Activated naive CD8-positive, alpha-beta T cell treated with anti-CD3 and anti-CD28 coated beads, Interleukin-2, amount 50 U/mL, for 24 hours (primary cell): ENCODE data around the gene NPM1.
"Not testable (repeated sequence)": the region's sequence is repeated elsewhere in the genome, so short reads cannot be mapped to it uniquely, and the experiment has no call there.

Experiments used
- ATAC-seq: fragments of 150-1000 bp; cut with Tn5 transposase; one replicate; pipeline ENCODE4 v1.10.0; 2021
- DNase-seq: peaks from one replicate; pipeline ENCODE4 v3.0.0; 2021
- H3K27ac Mint-ChIP-seq: one replicate; pipeline ENCODE4 v1.8.0; 2021; ENCODE audit warnings: mild to moderate bottlenecking, mixed read lengths
- H3K27me3 Mint-ChIP-seq: one replicate; pipeline ENCODE4 v1.8.0; 2021; ENCODE audit warnings: mixed read lengths
- H3K36me3 Mint-ChIP-seq: one replicate; pipeline ENCODE4 v1.8.0; 2021; ENCODE audit warnings: low read depth, mixed read lengths
- H3K4me1 Mint-ChIP-seq: one replicate; pipeline ENCODE4 v1.8.0; 2021; ENCODE audit warnings: mixed read lengths
- H3K4me3 Mint-ChIP-seq: one replicate; pipeline ENCODE4 v1.8.0; 2021; ENCODE audit warnings: mild to moderate bottlenecking, moderate library complexity, mixed read lengths
- H3K9me3 Mint-ChIP-seq: one replicate; pipeline ENCODE4 v1.8.0; 2021; ENCODE audit warnings: mixed read lengths

NPM1 gene

DNA sequence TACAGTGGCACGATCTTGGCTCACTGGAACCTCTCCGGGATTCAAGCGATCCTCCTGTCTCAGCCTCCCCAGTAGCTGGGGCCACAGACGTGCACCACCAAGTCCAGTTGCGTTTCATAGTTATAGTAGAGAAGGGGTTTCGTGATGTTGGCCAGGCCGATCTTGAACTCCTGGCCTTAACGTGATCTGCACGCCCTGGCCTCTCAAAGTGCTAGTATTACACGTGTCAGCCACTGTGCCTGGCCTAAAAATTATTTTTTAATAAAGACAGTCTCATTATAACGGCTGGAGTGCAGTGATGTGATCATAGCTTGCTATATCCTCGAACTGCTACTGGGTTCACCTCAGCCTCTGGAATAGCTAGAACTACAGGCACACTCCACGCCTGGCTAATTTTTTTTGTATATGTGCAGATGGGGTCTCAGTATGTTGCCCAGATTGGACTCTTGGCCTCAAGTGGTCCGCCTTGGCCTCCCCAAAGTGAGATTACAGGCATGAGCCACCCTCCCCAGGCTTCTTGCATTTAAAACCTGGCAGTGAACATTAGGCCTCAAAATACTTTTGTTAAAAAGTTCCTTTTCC lies 4.4 kb downstream of the NPM1 start:
- peaks cover 11% of the 10 kb centered on the region for H3K27me3 Mint-ChIP-seq
- peaks cover 94% of the 10 kb centered on the region for H3K36me3 Mint-ChIP-seq
- ATAC-seq: no peak
- H3K27ac Mint-ChIP-seq: peak overlapping the region; percentile 100
- no peak for DNase-seq
- peak overlapping the region; percentile 98 for H3K4me3 Mint-ChIP-seq
- peaks cover 78% of the 10 kb centered on the region for H3K4me1 Mint-ChIP-seq
- H3K9me3 Mint-ChIP-seq: no peaks in the 10 kb centered on the region

DNA sequence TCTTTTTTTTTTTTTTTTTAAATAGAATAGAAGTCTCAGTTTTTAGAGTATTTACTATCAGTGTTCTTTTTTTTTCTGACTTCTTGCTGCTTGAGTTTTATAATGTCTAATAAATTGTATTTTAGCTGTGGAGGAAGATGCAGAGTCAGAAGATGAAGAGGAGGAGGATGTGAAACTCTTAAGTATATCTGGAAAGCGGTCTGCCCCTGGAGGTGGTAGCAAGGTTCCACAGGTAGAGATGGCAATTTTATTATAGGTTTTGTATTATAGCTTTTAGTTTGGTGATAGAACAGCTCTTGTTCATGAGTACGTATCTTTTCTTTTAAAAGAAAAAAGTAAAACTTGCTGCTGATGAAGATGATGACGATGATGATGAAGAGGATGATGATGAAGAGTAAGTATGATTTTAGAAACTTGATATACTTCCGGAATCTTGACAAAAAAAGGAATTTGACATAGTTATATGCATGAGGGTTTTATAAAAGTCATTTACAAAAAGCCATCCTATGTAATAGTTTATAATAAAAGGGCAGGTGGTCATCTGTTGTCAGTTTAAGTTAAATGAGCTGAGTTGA lies 5.0 kb downstream of the NPM1 start:
- ATAC-seq (no peak), DNase-seq (no peak)
- H3K36me3 Mint-ChIP-seq: peaks cover 97% of the 10 kb centered on the region
- peaks cover 77% of the 10 kb centered on the region for H3K4me1 Mint-ChIP-seq
- peaks cover 8% of the 10 kb centered on the region for H3K27me3 Mint-ChIP-seq
- peak overlapping the region; percentile 100 for H3K27ac Mint-ChIP-seq
- peak overlapping the region; percentile 98 for H3K4me3 Mint-ChIP-seq
- no peaks in the 10 kb centered on the region for H3K9me3 Mint-ChIP-seq

DNA sequence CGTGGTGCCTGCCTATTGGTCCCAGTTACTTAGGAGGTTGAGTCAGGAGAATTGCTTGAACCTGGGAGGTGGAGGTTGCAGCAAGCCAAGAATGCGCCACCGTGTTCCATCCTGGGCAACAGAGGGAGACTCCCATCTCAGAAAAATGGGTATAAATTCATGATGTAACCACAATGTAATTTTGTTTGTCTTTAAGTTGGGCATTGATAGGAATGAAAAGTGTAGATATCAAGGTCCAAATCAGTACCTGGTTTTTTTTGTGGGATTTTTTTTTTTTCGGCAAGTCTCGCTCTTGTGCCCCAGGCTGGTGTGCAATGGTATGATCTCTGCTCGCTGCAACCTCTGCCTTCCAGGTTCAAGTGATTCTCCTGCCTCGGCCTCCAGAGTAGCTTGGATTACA lies 7.4 kb downstream of the NPM1 start:
- H3K9me3 Mint-ChIP-seq: no peaks in the 10 kb centered on the region
- H3K27ac Mint-ChIP-seq: peak overlapping the region; percentile 80
- ATAC-seq (no peak), DNase-seq (no peak)
- H3K4me3 Mint-ChIP-seq: peak overlapping the region; percentile 98
- H3K36me3 Mint-ChIP-seq: peaks cover 92% of the 10 kb centered on the region
- peaks cover 83% of the 10 kb centered on the region for H3K4me1 Mint-ChIP-seq
- no peaks in the 10 kb centered on the region for H3K27me3 Mint-ChIP-seq

DNA sequence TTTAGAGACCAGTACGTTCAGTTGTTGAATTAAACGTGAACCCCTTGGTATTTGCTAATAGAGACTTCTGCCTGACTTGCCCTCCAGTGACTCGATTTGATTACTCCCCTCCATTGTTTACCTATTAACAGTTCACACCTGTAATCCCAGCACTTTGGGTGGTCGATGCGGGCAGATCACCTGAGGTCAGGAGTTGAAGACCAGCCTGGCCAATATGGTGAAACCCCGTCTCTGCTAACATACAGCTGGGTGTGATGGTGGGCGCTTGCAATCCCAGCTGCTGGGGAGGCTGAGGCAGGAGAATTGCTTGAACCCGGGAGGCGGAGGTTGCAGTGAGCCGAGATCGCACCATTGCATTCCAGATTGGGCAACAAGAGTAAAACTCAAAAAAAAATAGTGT lies 8.9 kb downstream of the NPM1 start:
- not testable (repeated sequence) for ATAC-seq, DNase-seq, H3K27me3 Mint-ChIP-seq, H3K9me3 Mint-ChIP-seq
- peaks cover 82% of the 10 kb centered on the region for H3K4me1 Mint-ChIP-seq
- H3K4me3 Mint-ChIP-seq: peak overlapping the region; percentile 49
- H3K27ac Mint-ChIP-seq: peak overlapping the region; percentile 60
- H3K36me3 Mint-ChIP-seq: peaks cover 92% of the 10 kb centered on the region

DNA sequence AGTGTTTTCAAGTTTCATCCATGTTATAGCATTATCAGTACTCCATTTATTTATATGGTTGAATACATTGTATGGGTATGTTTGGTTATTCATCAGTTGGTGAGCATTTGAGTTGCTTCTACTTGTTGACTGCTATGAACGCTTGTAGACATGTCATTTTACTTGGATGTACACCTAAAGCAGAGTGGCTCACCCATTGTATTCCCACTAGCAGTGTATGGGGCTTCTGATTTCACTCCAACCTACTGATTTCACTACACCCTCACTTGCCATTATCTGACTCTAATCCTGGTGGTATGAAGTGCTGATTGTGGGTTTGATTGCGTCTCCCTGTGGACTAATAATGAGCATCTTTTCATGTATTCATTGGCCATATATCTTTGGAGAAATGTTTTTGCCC lies 9.5 kb downstream of the NPM1 start:
- peaks cover 91% of the 10 kb centered on the region for H3K36me3 Mint-ChIP-seq
- ATAC-seq (no peak), DNase-seq (no peak)
- peak overlapping the region; percentile 49 for H3K4me3 Mint-ChIP-seq
- peak overlapping the region; percentile 60 for H3K27ac Mint-ChIP-seq
- H3K27me3 Mint-ChIP-seq: no peaks in the 10 kb centered on the region
- no peaks in the 10 kb centered on the region for H3K9me3 Mint-ChIP-seq
- peaks cover 80% of the 10 kb centered on the region for H3K4me1 Mint-ChIP-seq

DNA sequence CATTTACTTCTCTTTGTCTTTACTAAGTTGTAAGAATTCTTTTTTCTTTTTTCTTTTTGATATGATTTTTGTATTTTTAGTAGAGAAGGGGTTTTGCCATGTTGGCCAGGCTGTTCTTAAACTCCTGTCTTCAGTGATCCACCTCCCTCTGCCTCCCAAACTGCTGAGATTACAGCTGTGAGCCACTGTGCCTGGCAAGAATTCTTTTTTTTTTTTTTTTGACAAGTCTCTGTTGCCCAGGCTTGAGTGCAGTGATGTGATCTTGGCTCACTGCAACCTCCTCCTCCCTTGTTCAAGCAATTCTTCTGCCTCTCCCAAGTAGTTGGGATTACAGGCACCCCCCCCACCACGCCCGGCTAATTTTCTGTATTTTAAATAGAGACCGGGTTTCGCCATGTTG lies 9.9 kb downstream of the NPM1 start:
- no peak for DNase-seq
- H3K4me3 Mint-ChIP-seq: peak overlapping the region; percentile 49
- no peaks in the 10 kb centered on the region for H3K27me3 Mint-ChIP-seq
- no peaks in the 10 kb centered on the region for H3K9me3 Mint-ChIP-seq
- H3K27ac Mint-ChIP-seq: peak overlapping the region; percentile 61
- ATAC-seq: no peak
- H3K4me1 Mint-ChIP-seq: peaks cover 77% of the 10 kb centered on the region
- peaks cover 88% of the 10 kb centered on the region for H3K36me3 Mint-ChIP-seq

DNA sequence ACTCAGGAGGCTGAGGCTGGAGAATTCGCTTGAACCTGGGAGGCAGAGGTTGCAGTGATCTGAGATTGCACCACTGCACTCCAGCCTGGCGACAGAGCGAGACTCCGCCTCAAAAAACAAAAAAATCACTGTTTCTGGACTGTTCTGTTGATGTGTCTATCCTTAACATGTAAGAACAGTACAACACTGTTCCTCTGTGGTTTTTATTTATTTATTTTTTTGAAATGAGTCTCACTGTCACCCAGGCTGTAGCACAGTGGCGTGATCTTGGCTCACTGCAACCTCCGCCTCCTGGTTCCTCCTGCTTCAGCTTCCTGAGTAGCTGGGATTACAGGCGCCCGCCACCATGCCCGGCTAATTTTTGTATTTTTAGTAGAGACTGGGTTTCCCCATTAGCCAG lies 11.0 kb downstream of the NPM1 start:
- H3K4me1 Mint-ChIP-seq: peaks cover 69% of the 10 kb centered on the region
- H3K9me3 Mint-ChIP-seq, ATAC-seq, H3K27me3 Mint-ChIP-seq, DNase-seq: not testable (repeated sequence)
- peak overlapping the region; percentile 61 for H3K27ac Mint-ChIP-seq
- H3K36me3 Mint-ChIP-seq: peaks cover 79% of the 10 kb centered on the region
- peak overlapping the region; percentile 50 for H3K4me3 Mint-ChIP-seq

DNA sequence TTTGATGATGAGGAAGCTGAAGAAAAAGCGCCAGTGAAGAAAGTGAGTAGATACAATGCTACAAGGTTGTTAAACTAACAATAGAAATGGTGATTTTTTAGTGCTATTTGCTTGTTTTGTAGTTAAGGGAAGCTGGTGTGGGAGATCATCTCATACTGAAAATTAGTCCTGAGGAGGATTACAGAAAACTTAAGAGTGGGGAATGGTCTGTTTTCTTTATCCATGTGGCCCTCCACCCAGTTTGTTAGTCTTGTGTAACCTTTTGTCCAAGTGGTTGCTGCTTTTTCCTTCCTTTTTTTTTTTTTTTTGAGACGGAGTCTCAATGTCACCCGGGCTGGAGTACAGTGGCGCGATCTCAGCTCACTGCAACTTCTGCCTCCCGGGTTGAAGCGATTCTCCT lies 12.5 kb downstream of the NPM1 start:
- H3K27me3 Mint-ChIP-seq: no peaks in the 10 kb centered on the region
- peaks cover 61% of the 10 kb centered on the region for H3K4me1 Mint-ChIP-seq
- H3K4me3 Mint-ChIP-seq: peak overlapping the region; percentile 9
- H3K9me3 Mint-ChIP-seq: no peaks in the 10 kb centered on the region
- no peak for DNase-seq
- peak overlapping the region; percentile 61 for H3K27ac Mint-ChIP-seq
- ATAC-seq: no peak
- peaks cover 70% of the 10 kb centered on the region for H3K36me3 Mint-ChIP-seq

DNA sequence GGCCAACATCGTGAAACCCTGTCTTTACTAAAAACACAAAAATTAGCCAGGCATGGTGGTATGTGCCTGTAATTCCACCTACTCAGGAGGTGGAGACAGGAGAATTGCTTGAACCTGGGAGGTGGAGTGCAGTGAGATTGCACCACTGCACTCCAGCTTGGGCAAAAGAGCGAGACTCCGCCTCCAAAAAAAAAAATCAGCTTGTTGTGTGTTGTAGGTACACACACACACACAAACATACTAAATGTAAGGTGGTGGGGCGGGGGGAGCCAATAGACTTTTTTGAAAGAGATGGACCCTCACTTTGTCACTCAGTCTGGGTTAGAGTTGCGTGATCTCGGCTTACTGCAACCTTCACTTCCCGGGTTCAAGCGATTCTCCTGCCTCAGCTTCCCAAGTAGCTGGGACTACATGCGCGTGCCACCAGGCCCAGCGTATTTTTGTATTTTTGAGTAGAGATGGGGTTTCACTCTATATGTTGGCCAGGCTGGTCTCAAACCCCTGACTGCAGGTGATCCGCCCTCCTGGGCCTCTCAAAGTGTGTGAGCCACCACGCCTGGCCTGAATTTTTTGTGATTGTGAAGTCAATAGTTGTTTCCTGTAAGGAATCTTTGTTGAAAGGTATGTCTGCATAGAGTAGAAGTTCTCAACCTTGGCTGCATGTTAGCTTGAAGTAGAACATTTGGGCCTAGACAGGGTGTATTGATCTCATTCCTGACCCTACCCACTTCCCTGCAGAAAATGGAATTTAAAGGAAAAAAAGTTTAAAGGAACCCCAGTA lies 13.7 kb downstream of the NPM1 start:
- Mint-ChIP-seq H3K4me1 (peaks cover 64% of the 10 kb centered on the region), H3K4me3 (no peak overlapping the region), H3K9me3 (no peaks in the 10 kb centered on the region), H3K27ac (peak overlapping the region; percentile 67), H3K36me3 (peaks cover 72% of the 10 kb centered on the region), H3K27me3 (no peaks in the 10 kb centered on the region)
- DNase-seq (no peak), ATAC-seq (no peak)

DNA sequence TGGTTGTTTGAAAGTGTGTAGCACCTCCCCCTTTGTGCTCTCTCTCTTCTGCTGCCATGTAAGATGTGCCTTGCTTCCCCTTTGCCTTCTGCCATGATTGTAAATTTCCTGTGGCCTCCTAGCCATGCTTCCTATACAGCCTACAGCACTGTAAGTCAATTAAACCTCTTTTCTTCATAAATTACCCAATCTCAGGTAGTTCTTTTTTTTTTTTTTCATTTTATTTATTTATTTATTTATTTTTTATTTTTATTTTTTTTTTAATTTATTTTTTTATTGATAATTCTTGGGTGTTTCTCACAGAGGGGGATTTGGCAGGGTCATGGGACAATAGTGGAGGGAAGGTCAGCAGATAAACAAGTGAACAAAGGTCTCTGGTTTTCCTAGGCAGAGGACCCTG lies 15.1 kb downstream of the NPM1 start:
- not testable (repeated sequence) for H3K4me3 Mint-ChIP-seq, H3K9me3 Mint-ChIP-seq, H3K27me3 Mint-ChIP-seq, DNase-seq, ATAC-seq, H3K27ac Mint-ChIP-seq
- peaks cover 73% of the 10 kb centered on the region for H3K36me3 Mint-ChIP-seq
- H3K4me1 Mint-ChIP-seq: peaks cover 64% of the 10 kb centered on the region

DNA sequence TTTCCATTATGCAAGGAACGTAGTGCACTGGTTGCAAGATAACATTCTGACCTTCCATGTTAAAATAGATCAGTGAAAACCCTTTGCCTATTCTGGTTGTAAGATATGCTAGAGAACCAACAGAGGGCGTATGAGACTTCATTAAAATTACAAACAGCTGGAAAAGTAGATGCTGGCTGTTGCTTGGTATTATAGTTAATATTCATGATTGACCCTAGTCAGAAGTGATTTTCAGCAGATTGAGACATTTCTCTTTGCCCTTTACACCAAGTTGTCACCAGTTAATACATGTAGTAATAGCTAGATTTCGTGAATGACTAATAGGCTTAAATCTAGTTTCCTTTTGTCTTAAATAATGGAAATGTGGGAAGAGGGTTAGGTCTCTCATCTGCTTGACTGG lies 18.0 kb downstream of the NPM1 start:
- no peak for ATAC-seq

DNA sequence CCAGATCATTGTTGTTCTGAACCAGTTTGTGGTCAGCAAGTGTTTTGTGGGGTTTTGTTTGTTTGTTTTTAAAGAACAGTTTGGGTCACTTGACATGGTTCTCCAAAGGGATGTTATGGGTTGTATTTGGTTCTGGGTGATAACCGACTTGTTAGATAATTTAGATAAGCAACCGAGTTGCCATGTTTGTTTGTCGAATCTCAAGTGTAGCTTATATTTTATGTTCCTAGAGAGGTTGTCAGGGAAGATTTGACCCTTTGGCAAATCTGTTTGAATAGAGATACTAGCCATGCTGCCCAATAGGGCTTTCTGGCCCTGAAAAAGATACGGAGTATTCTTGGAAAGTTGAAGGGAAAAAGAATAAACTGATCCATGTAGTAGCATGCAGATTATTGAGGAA lies 19.6 kb downstream of the NPM1 start:
- peak overlapping the region; percentile 56 for H3K27ac Mint-ChIP-seq
- no peak overlapping the region for H3K4me3 Mint-ChIP-seq
- DNase-seq (no peak), ATAC-seq (no peak)
- H3K4me1 Mint-ChIP-seq: peaks cover 43% of the 10 kb centered on the region
- no peaks in the 10 kb centered on the region for H3K27me3 Mint-ChIP-seq
- no peaks in the 10 kb centered on the region for H3K9me3 Mint-ChIP-seq
- peaks cover 77% of the 10 kb centered on the region for H3K36me3 Mint-ChIP-seq

More for the DNA sequence above, 18.0 kb downstream of the NPM1 start:
- no peak for DNase-seq
- Mint-ChIP-seq H3K4me3 (no peak overlapping the region), H3K9me3 (no peaks in the 10 kb centered on the region), H3K4me1 (peaks cover 52% of the 10 kb centered on the region), H3K36me3 (peaks cover 76% of the 10 kb centered on the region), H3K27ac (peak overlapping the region; percentile 46), H3K27me3 (no peaks in the 10 kb centered on the region)

DNA sequence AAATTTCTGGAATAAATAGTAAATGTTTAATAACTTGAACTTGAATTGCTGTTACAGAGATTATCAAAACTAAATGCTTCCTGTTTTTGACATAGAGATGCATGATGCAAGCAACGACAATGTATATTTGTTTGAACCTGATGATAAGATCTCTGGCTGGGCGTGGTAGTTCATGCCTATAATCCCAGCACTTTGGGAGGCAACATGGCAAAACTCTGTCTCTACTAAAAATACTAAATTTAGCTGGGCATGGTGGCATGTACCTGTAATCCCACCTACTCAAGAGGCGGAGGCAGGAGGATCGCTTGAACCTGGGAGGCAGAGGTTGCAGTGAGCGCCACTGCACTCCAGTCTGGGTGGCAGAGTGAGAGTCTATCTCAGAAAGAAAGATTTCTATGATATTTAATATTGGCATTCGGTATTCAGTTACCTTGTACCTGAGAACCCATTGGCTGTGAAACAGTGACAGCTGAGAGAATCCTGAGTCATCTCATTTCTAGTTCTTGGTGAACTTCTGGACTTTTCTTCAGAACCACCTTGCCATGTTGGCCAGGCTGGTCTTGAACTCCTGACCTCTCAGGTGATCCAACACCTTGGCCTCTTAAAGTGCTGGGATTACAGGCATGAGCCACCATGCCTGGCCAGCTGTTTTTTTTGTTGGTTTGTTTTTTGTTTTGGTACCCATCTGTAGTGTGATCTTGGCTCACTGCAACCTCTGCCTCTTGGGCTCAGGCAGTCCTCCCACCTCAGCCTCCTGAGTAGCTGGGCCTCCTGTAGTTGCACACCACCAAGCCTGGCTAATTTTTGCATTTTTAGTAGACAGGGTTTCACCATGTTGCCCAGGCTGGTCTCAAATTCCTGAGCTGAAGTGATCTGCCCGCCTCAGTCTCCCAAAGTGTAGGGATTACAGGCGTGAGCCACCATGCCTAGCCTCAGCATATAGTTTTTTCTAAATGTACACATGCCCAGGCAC lies 21.8 kb downstream of the NPM1 start:
- H3K27ac Mint-ChIP-seq: peak overlapping the region; percentile 60
- H3K36me3 Mint-ChIP-seq: peaks cover 87% of the 10 kb centered on the region
- no peaks in the 10 kb centered on the region for H3K9me3 Mint-ChIP-seq
- no peak for ATAC-seq
- peak overlapping the region; percentile 29 for H3K4me3 Mint-ChIP-seq
- peaks cover 42% of the 10 kb centered on the region for H3K4me1 Mint-ChIP-seq
- no peaks in the 10 kb centered on the region for H3K27me3 Mint-ChIP-seq
- no peak for DNase-seq

DNA sequence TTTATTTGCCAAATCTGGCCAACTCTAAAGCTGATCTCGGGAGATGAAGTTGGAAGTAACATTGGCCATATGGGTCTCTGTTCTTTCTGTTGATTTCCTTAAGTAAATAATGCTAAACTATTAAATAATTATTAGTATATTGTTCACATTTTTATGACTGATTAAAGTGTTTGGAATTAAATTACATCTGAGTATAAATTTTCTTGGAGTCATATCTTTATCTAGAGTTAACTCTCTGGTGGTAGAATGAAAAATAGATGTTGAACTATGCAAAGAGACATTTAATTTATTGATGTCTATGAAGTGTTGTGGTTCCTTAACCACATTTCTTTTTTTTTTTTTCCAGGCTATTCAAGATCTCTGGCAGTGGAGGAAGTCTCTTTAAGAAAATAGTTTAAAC lies 22.5 kb downstream of the NPM1 start:
- Mint-ChIP-seq H3K4me3 (no peak overlapping the region), H3K27me3 (no peaks in the 10 kb centered on the region), H3K4me1 (peaks cover 38% of the 10 kb centered on the region), H3K36me3 (peaks cover 81% of the 10 kb centered on the region), H3K9me3 (no peaks in the 10 kb centered on the region), H3K27ac (peak overlapping the region; percentile 39)
- DNase-seq (no peak), ATAC-seq (no peak)
